ENCODE results near the gene ACTR3C. TPM values are rescaled to one million over a fixed set of nuclear protein-coding genes. Genes with fewer than 3 reads are reported as not detected.
"Not testable (repeated sequence)": the region's sequence is repeated elsewhere in the genome, so short reads cannot be mapped to it uniquely, and the experiment has no call there.

ACTR3C gene
- total RNA-seq, 1 experiment from 2014 or later = 3.6 TPM

- H3K4me3 Mint-ChIP-seq (ENCODE audit: unreplicated experiment) = no peak overlapping the region
- DNase-seq (ENCODE audit: unreplicated experiment) = no peak
- no peaks in the 10 kb centered on the region for H3K27me3 Mint-ChIP-seq (ENCODE audit: insufficient read depth, unreplicated experiment)
- no TSS peak for BruUV-seq (replicated peaks)
- peaks cover 14% of the 10 kb centered on the region for H3K9me3 Mint-ChIP-seq (ENCODE audit: unreplicated experiment)
- H3K27ac Mint-ChIP-seq (ENCODE audit: low read depth, unreplicated experiment) = no peak overlapping the region
- H3K4me1 Mint-ChIP-seq (ENCODE audit: insufficient read depth, unreplicated experiment) = peaks cover 21% of the 10 kb centered on the region
- H3K36me3 Mint-ChIP-seq (ENCODE audit: insufficient read depth, unreplicated experiment) = peaks cover 4% of the 10 kb centered on the region
- CTCF ChIA-PET = no interaction called here
- POLR2A ChIA-PET = no interaction called here
- no peak for TF ChIP-seq CTCF (IDR thresholded peaks at IDR 0.05; ENCODE audit: unreplicated experiment)
- intact Hi-C loops (cut with micrococcal nuclease) = no loop called here
These were observed 14.8 kb downstream of the ACTR3C start for GRCh38 chr7:150308575-150308974.

- peaks cover 19% of the 10 kb centered on the region for H3K4me1 Mint-ChIP-seq (ENCODE audit: insufficient read depth, unreplicated experiment)
- H3K27ac Mint-ChIP-seq (ENCODE audit: low read depth, unreplicated experiment) = no peak overlapping the region
- no peaks in the 10 kb centered on the region for H3K36me3 Mint-ChIP-seq (ENCODE audit: insufficient read depth, unreplicated experiment)
- H3K4me3 Mint-ChIP-seq (ENCODE audit: unreplicated experiment) = no peak overlapping the region
- no peak for TF ChIP-seq CTCF (IDR thresholded peaks at IDR 0.05; ENCODE audit: unreplicated experiment)
- intact Hi-C loops (cut with micrococcal nuclease) = no loop called here
- BruUV-seq (replicated peaks) = no TSS peak
- DNase-seq (ENCODE audit: unreplicated experiment) = no peak
- ChIA-PET POLR2A (no interaction called here), CTCF (interaction anchor here (0.6 kb wide), 1 partner anchor 47 kb away, joined by 3 read pairs; no protein-coding TSS in a partner anchor)
- peaks cover 14% of the 10 kb centered on the region for H3K9me3 Mint-ChIP-seq (ENCODE audit: unreplicated experiment)
- H3K27me3 Mint-ChIP-seq (ENCODE audit: insufficient read depth, unreplicated experiment) = no peaks in the 10 kb centered on the region
These were observed 15.4 kb downstream of the ACTR3C start for GRCh38 chr7:150307904-150308303.

- no peak overlapping the region for H3K27ac Mint-ChIP-seq (ENCODE audit: low read depth, unreplicated experiment)
- CTCF ChIA-PET = no interaction called here
- no TSS peak for BruUV-seq (replicated peaks)
- H3K4me3 Mint-ChIP-seq (ENCODE audit: unreplicated experiment) = no peak overlapping the region
- intact Hi-C loops (cut with micrococcal nuclease) = no loop called here
- DNase-seq (ENCODE audit: unreplicated experiment) = no peak
- no peak for TF ChIP-seq CTCF (IDR thresholded peaks at IDR 0.05; ENCODE audit: unreplicated experiment)
- no peaks in the 10 kb centered on the region for H3K27me3 Mint-ChIP-seq (ENCODE audit: insufficient read depth, unreplicated experiment)
- H3K36me3 Mint-ChIP-seq (ENCODE audit: insufficient read depth, unreplicated experiment) = no peaks in the 10 kb centered on the region
- POLR2A ChIA-PET = no interaction called here
- H3K9me3 Mint-ChIP-seq (ENCODE audit: unreplicated experiment) = peaks cover 14% of the 10 kb centered on the region
- peaks cover 18% of the 10 kb centered on the region for H3K4me1 Mint-ChIP-seq (ENCODE audit: insufficient read depth, unreplicated experiment)
These were observed 16.2 kb downstream of the ACTR3C start for GRCh38 chr7:150307129-150307528.

GRCh38 chr7:150306377-150306776, 17.0 kb downstream of the ACTR3C start:
- H3K27ac Mint-ChIP-seq (ENCODE audit: low read depth, unreplicated experiment); DNase-seq (ENCODE audit: unreplicated experiment); POLR2A ChIA-PET: not testable (repeated sequence)

GRCh38 chr7:150305903-150306284, 17.5 kb downstream of the ACTR3C start:
- DNase-seq (ENCODE audit: unreplicated experiment); H3K36me3 Mint-ChIP-seq (ENCODE audit: insufficient read depth, unreplicated experiment); POLR2A ChIA-PET; H3K27me3 Mint-ChIP-seq (ENCODE audit: insufficient read depth, unreplicated experiment); CTCF ChIA-PET; H3K27ac Mint-ChIP-seq (ENCODE audit: low read depth, unreplicated experiment); BruUV-seq (replicated peaks); H3K4me3 Mint-ChIP-seq (ENCODE audit: unreplicated experiment); intact Hi-C loops (cut with micrococcal nuclease): not testable (repeated sequence)
- Mint-ChIP-seq H3K4me1 (ENCODE audit: insufficient read depth, unreplicated experiment) (peaks cover 18% of the 10 kb centered on the region), H3K9me3 (ENCODE audit: unreplicated experiment) (peaks cover 14% of the 10 kb centered on the region)

More at GRCh38 chr7:150306377-150306776, 17.0 kb downstream of the ACTR3C start:
- BruUV-seq (replicated peaks); H3K27me3 Mint-ChIP-seq (ENCODE audit: insufficient read depth, unreplicated experiment); H3K4me3 Mint-ChIP-seq (ENCODE audit: unreplicated experiment); H3K36me3 Mint-ChIP-seq (ENCODE audit: insufficient read depth, unreplicated experiment); CTCF ChIA-PET; intact Hi-C loops (cut with micrococcal nuclease): not testable (repeated sequence)
- peaks cover 14% of the 10 kb centered on the region for H3K9me3 Mint-ChIP-seq (ENCODE audit: unreplicated experiment)
- peaks cover 18% of the 10 kb centered on the region for H3K4me1 Mint-ChIP-seq (ENCODE audit: insufficient read depth, unreplicated experiment)

GRCh38 chr7:150305259-150305902, 18.0 kb downstream of the ACTR3C start:
- POLR2A ChIA-PET; CTCF ChIA-PET; H3K27ac Mint-ChIP-seq (ENCODE audit: low read depth, unreplicated experiment); H3K27me3 Mint-ChIP-seq (ENCODE audit: insufficient read depth, unreplicated experiment); intact Hi-C loops (cut with micrococcal nuclease); H3K36me3 Mint-ChIP-seq (ENCODE audit: insufficient read depth, unreplicated experiment); BruUV-seq (replicated peaks); DNase-seq (ENCODE audit: unreplicated experiment); H3K4me3 Mint-ChIP-seq (ENCODE audit: unreplicated experiment): not testable (repeated sequence)
- Mint-ChIP-seq H3K9me3 (ENCODE audit: unreplicated experiment) (peaks cover 14% of the 10 kb centered on the region), H3K4me1 (ENCODE audit: insufficient read depth, unreplicated experiment) (peaks cover 18% of the 10 kb centered on the region)

- Mint-ChIP-seq H3K4me1 (ENCODE audit: insufficient read depth, unreplicated experiment) (peaks cover 18% of the 10 kb centered on the region), H3K9me3 (ENCODE audit: unreplicated experiment) (peaks cover 14% of the 10 kb centered on the region)
- H3K27ac Mint-ChIP-seq (ENCODE audit: low read depth, unreplicated experiment); BruUV-seq (replicated peaks); H3K4me3 Mint-ChIP-seq (ENCODE audit: unreplicated experiment); POLR2A ChIA-PET; CTCF ChIA-PET; intact Hi-C loops (cut with micrococcal nuclease); DNase-seq (ENCODE audit: unreplicated experiment); H3K36me3 Mint-ChIP-seq (ENCODE audit: insufficient read depth, unreplicated experiment); H3K27me3 Mint-ChIP-seq (ENCODE audit: insufficient read depth, unreplicated experiment): not testable (repeated sequence)
These were observed 18.7 kb downstream of the ACTR3C start for GRCh38 chr7:150304499-150305258.

Data from MCF 10A (cell line).